ENCODE measurements around the gene RNF115. TPM values are rescaled to one million over a fixed set of nuclear protein-coding genes. Genes with fewer than 3 reads are reported as not detected.

Gene RNF115
- total RNA-seq, 3 donors from 2014 or later, result 24.3 to 28.2 (median 26.1) TPM

- Histone ChIP-seq H3K36me3 (no peaks in the 10 kb centered on the region), H3K4me3 (no peak overlapping the region), H3K27me3 (no peaks in the 10 kb centered on the region), H3K4me1 (no peaks in the 10 kb centered on the region), H3K9me3 (no peaks in the 10 kb centered on the region), H3K27ac (no peak overlapping the region)
- DNase-seq (ENCODE audit: low spot score in 2 of 2), result no peak
- intact Hi-C loops (cut with DNase I; ENCODE audit: low total_unique reads), result no loop called here
- TF ChIP-seq CTCF (IDR thresholded peaks at IDR 0.05), result no peak
- TF ChIP-seq POLR2AphosphoS5 (IDR thresholded peaks at IDR 0.05), result no peak
- no peak for TF ChIP-seq POLR2A (IDR thresholded peaks at IDR 0.05)
Observed at GRCh38 chr1:145706086-145706664, 117.7 kb downstream of the RNF115 start.

GRCh38 chr1:145705622-145706021 lies 118.3 kb downstream of the RNF115 start:
- Histone ChIP-seq H3K9me3 (no peaks in the 10 kb centered on the region), H3K4me3 (no peak overlapping the region), H3K36me3 (no peaks in the 10 kb centered on the region), H3K27ac (no peak overlapping the region), H3K27me3 (no peaks in the 10 kb centered on the region), H3K4me1 (no peaks in the 10 kb centered on the region)
- TF ChIP-seq CTCF (IDR thresholded peaks at IDR 0.05) (no peak), POLR2A (IDR thresholded peaks at IDR 0.05) (no peak), POLR2AphosphoS5 (IDR thresholded peaks at IDR 0.05) (no peak)
- DNase-seq (ENCODE audit: low spot score in 2 of 2), result no peak
- intact Hi-C loops (cut with DNase I; ENCODE audit: low total_unique reads), result no loop called here

- Histone ChIP-seq H3K27ac (no peak overlapping the region), H3K27me3 (no peaks in the 10 kb centered on the region), H3K9me3 (no peaks in the 10 kb centered on the region), H3K4me3 (no peak overlapping the region), H3K36me3 (no peaks in the 10 kb centered on the region), H3K4me1 (no peaks in the 10 kb centered on the region)
- intact Hi-C loops (cut with DNase I; ENCODE audit: low total_unique reads), result no loop called here
- DNase-seq (ENCODE audit: low spot score in 2 of 2), result no peak
- TF ChIP-seq POLR2AphosphoS5 (IDR thresholded peaks at IDR 0.05) (no peak), POLR2A (IDR thresholded peaks at IDR 0.05) (no peak), CTCF (IDR thresholded peaks at IDR 0.05) (no peak)
Observed at GRCh38 chr1:145702826-145703225, 121.1 kb downstream of the RNF115 start.

- no peak for DNase-seq (ENCODE audit: low spot score in 2 of 2)
- Histone ChIP-seq H3K27ac (no peak overlapping the region), H3K4me3 (no peak overlapping the region), H3K36me3 (no peaks in the 10 kb centered on the region), H3K4me1 (no peaks in the 10 kb centered on the region), H3K27me3 (no peaks in the 10 kb centered on the region), H3K9me3 (no peaks in the 10 kb centered on the region)
- TF ChIP-seq POLR2AphosphoS5 (IDR thresholded peaks at IDR 0.05) (no peak), CTCF (IDR thresholded peaks at IDR 0.05) (no peak), POLR2A (IDR thresholded peaks at IDR 0.05) (no peak)
- intact Hi-C loops (cut with DNase I; ENCODE audit: low total_unique reads), result no loop called here
Observed at GRCh38 chr1:145702052-145702451, 121.8 kb downstream of the RNF115 start.

GRCh38 chr1:145701306-145701862 lies 122.5 kb downstream of the RNF115 start:
- Histone ChIP-seq H3K27ac (no peak overlapping the region), H3K36me3 (no peaks in the 10 kb centered on the region), H3K9me3 (no peaks in the 10 kb centered on the region), H3K27me3 (no peaks in the 10 kb centered on the region), H3K4me3 (no peak overlapping the region), H3K4me1 (no peaks in the 10 kb centered on the region)
- DNase-seq (ENCODE audit: low spot score in 2 of 2), result no peak
- no peak for TF ChIP-seq CTCF (IDR thresholded peaks at IDR 0.05)
- no peak for TF ChIP-seq POLR2AphosphoS5 (IDR thresholded peaks at IDR 0.05)
- TF ChIP-seq POLR2A (IDR thresholded peaks at IDR 0.05), result no peak
- intact Hi-C loops (cut with DNase I; ENCODE audit: low total_unique reads), result no loop called here
